Endometrium (tissue), 2 donors: Measurements from ENCODE around the gene ANXA9.

Source experiments
- FAIRE-seq: peaks from 2 replicates; lab custom pipeline; 2012; peaks lifted over from hg19 to GRCh38; lab: Jason Lieb, UNC
- donor health status: control.
- donor health status: control.

ANXA9 gene

GRCh38 chr1:150981805-150982712, at the start of gene ANXA9:
TSS of gene ANXA9 (plus strand) at chr1:150982292. CDS start at chr1:150983106, 814 bp downstream.
- FAIRE-seq, result no peak

- FAIRE-seq, result no peak
These were observed 37.2 kb upstream of the ANXA9 start for GRCh38 chr1:150944856-150945255.

GRCh38 chr1:150954708-150955107, 27.4 kb upstream of the ANXA9 start:
- FAIRE-seq, result no peak

- no peak for FAIRE-seq
These were observed 26.8 kb upstream of the ANXA9 start for GRCh38 chr1:150955280-150955679.

- FAIRE-seq, result no peak
These were observed 24.4 kb upstream of the ANXA9 start for GRCh38 chr1:150957666-150958065.

- no peak for FAIRE-seq
These were observed 21.4 kb upstream of the ANXA9 start for GRCh38 chr1:150960646-150961045.

GRCh38 chr1:150961756-150962155, 20.3 kb upstream of the ANXA9 start:
- FAIRE-seq, result no peak

GRCh38 chr1:150963321-150964163, 18.6 kb upstream of the ANXA9 start:
- FAIRE-seq, result no peak

- no peak for FAIRE-seq
These were observed 18.0 kb upstream of the ANXA9 start for GRCh38 chr1:150964164-150964489.

- no peak for FAIRE-seq
These were observed 16.5 kb upstream of the ANXA9 start for GRCh38 chr1:150965605-150966004.

GRCh38 chr1:150966011-150966410, 16.1 kb upstream of the ANXA9 start:
- no peak for FAIRE-seq

GRCh38 chr1:150967936-150968335, 14.2 kb upstream of the ANXA9 start:
- no peak for FAIRE-seq

- no peak for FAIRE-seq
These were observed 13.6 kb upstream of the ANXA9 start for GRCh38 chr1:150968491-150968890.

GRCh38 chr1:150969626-150970025, 12.5 kb upstream of the ANXA9 start:
- no peak for FAIRE-seq

- no peak for FAIRE-seq
These were observed 11.1 kb upstream of the ANXA9 start for GRCh38 chr1:150970808-150971582.

- FAIRE-seq, result no peak
These were observed 10.3 kb upstream of the ANXA9 start for GRCh38 chr1:150971583-150972416.

GRCh38 chr1:150972417-150972940, 9.6 kb upstream of the ANXA9 start:
- FAIRE-seq, result no peak

GRCh38 chr1:150973258-150973835, 8.7 kb upstream of the ANXA9 start:
- FAIRE-seq, result no peak

GRCh38 chr1:150973836-150974579, 8.1 kb upstream of the ANXA9 start:
- no peak for FAIRE-seq
